NCI-H1694 treated with DMSO at 0.1 percent for 48 hours (cell line): ENCODE measurements around the gene RNU1-2.
"Not testable (repeated sequence)": the region's sequence is repeated elsewhere in the genome, so short reads cannot be mapped to it uniquely, and the experiment has no call there.

ENCODE experiments used
- DNase-seq: peaks from one replicate; lab custom pipeline; 2025; lab: John Stamatoyannopoulos, UW

The RNU1-2 gene

GRCh38 chr1:16895598-16896315 lies at the start of gene RNU1-2:
RNU1-2 (plus strand) TSS chr1:16895980.
- DNase-seq: peak; percentile 95

GRCh38 chr1:16856201-16856600 lies 39.6 kb upstream of the RNU1-2 start:
- DNase-seq: not testable (repeated sequence)

DNA sequence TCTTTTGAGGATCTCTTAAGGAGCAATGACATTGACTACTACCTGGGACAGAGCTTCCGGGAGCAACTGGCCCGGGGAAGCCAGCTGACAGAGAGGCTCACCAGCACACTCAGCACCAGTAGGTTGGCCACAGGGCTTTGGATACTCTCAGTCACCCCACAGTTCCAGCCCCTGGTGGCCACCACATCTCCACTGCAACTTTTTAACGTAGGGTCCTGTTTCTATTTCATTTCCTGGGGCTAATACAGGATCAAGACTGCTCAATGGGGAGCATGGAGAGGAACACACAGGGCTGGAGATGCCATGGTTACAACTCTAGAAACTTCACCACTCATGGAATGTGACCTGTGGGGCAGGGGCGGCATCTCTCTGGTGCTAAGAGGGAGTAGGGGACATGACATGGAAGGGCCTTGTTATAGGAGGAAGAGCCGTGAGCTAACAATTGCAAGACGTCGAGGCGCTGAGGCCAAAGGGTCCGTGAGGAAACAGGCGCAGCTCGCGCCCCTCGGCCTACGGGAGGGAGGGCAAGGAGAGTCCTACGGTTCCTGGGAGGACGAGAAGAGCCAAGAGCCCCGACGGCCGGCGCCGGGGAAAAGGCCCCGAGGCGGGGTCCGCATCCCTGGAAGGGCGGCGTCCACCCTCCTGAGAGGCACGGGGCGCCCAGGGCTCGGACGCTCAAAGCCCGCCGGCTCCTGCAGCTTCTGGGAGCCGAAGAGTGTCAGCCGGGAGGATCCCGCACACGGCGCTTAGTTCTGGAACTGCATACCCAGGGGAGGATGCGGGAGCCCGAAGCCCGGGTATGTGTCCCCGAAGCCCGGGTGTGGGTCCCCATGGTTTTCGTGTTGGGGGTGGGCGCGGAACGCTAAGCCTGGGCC lies 36.4 kb upstream of the RNU1-2 start:
- not testable (repeated sequence) for DNase-seq

GRCh38 chr1:16860048-16860447 lies 35.7 kb upstream of the RNU1-2 start:
- DNase-seq: not testable (repeated sequence)

GRCh38 chr1:16861832-16862245 lies 33.9 kb upstream of the RNU1-2 start:
- DNase-seq: not testable (repeated sequence)

DNA sequence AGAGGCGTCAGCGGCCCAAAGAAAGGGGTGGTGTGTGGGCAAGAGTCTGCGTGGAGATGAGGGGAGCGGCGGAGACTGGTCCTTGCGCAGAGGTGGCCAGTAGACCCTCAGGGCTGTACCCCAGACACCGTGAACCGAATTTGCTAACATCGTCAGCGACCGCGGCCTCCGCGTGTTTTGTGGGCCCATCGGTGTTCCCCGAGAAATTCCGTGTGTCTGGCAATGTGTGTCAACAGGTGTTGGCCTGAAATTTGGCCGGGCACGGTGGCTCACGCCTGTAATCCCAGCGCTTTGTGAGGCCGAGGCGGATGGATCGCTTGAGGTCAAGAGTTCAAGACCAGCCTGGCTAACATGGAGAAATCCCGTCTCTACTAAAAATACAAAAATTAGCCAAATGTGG lies 33.4 kb upstream of the RNU1-2 start:
- not testable (repeated sequence) for DNase-seq

GRCh38 chr1:16863024-16863423 lies 32.8 kb upstream of the RNU1-2 start:
- not testable (repeated sequence) for DNase-seq

DNA sequence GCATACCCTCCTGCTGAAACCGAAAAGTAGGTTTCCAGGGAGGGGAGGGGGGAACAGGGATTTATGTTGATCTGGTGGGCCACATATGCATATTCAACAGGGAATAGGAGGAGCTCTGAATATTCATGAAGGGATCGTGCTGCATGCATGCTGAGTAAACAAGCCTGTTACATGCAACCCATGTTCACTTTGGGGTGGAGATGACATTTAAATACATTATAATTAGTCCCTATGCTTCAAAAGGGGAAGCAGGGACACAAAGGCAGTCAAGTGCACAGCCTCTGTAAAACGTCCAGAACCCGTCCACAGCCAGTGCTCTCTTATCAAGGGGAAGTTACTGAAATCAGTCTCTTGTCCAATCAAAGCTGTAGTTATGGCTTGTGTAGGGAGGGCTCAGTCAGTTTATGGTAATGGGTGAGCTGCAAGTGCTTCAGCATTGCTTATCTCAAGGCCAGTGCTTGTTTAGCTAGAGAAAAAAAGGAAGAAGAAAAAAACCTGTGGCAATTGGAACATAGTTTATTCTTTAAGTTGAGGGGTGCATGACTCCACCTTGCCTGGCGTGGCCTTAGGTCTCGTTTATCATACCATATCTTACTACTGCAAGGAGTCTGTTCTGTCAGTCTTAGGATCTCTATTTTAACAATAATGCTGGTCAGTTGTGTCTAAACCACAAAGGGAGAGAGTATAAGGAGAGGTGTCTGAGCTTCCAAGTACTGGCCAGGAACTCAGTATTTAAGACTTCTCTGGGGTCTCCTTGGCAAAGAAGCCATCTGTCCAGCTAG lies 28.7 kb upstream of the RNU1-2 start:
- DNase-seq: not testable (repeated sequence)

DNA sequence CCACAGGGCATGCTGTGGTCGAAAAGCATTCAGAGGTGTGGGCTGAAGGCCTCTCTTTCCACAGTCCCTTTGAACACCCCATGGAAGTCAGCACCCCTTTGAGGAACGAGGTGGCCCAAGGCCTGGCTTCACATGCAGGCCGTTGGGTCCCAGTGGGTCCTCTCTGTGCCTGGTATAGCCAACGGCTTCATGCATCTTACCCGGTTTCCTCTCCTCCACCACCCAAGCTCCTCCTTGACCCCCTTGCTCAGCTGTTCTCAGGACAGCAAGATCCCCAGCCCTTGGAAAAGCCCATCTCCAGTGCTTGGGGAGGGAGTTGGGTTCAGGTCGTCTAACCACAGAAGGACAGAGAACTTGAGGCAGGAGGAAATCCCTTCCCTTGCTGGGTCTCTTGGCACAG lies 27.0 kb upstream of the RNU1-2 start:
- DNase-seq: not testable (repeated sequence)

GRCh38 chr1:16869996-16870395 lies 25.8 kb upstream of the RNU1-2 start:
- DNase-seq: not testable (repeated sequence)

DNA sequence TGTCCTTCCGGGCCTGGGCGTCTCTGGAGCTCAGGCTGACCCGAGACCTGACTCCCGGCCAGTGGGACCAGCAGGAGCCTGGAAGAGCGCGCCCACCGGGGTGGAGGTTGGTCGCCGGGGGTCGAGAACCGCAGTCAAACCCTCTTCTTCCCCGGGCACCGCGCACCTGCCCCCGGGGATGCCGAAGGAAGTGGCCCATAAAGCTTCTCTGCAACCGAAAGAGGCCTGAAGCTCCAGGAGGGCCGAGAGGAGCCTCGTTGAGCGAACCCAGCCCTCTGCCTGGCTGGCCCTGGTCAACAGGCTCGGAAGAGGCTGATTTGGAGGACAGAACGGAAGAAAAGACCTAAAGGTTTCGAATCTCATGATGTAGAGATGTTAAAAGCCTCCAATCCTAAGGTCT lies 24.6 kb upstream of the RNU1-2 start:
- not testable (repeated sequence) for DNase-seq

DNA sequence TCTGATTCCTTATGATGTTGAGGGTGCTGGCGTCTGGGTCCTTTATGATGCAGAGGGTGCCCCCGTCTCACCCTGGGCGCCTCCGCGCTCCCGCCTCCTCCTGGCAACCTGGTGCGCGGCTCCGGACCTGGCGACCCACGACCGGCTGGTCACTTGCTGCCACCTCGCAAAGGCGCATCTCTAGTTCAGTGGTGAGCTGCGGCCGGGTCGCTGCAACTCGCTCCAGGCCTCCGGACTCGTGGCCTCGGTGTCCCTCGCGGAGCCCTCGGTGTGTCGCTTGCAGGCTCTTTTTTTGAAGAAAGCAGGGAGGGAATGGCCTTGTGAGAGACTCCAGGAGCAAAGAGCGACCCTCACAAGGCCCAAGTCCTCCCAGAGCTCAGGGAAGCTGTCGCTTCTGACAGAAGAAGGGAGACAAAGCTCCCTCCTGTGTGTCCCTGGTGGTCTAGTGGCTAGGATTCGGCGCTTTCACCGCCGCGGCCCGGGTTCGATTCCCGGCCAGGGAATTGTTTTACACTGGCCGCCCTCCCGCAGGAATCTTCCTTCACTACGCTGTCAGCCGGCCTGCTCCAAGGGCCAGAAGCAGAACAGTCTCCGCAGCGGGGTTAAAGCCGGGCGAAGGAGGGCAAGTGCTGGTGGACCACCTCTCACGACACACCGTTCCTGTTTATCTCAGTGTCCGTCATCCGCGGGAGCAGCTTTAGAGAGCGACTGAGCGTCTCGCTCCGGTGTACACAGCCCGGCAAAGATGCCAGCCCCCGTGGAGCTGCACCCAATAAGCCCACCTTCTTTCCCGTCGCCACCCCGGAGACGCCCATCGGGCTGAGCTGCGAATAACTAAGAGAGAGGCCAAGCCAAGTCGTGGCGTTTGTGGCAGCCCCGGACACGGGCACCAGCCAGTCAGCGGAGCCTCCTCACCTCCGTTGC lies 23.4 kb upstream of the RNU1-2 start:
- DNase-seq: not testable (repeated sequence)

GRCh38 chr1:16873076-16873879 lies 22.5 kb upstream of the RNU1-2 start:
- DNase-seq: not testable (repeated sequence)

- not testable (repeated sequence) for DNase-seq
Observed at GRCh38 chr1:16874968-16875765, 20.6 kb upstream of the RNU1-2 start.

DNA sequence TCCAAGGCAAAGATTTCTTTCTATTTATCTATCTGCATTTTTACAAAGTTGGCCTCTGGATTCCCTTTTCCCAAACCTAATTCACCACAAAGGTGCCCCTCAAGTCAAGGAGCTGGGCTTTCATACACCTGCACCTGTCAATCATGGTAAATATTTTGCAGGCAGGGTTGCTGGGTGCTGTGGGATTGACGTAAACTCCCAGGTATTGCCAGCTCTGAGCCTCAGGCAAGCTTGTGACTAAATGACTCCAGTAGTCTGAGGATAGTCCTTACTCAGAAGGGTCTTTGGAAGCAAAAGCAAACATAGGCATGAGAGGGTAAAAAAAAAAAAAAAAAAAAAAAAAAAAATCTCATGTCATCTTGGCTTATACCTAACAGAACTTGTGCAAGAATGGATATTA lies 14.0 kb upstream of the RNU1-2 start:
- DNase-seq: not testable (repeated sequence)

DNA sequence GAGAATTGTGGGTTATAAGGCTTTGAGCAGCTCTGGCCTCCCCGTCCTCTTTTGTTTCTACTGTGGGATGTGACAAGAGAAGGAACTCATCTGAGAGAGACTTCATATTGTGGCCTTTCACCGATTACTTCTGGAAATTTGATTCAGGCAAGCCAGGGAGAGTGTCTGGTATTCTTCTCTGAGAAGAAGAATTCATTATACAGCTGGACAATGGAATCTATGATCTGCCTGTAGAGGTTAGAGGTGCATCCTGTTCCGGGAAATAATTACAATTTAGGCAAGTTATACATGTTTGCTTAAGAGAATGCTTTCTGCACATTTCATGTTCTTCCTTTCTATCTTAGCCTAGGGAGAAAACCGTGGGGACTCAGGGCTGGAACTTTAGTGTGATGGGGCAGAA lies 12.8 kb upstream of the RNU1-2 start:
- no peak for DNase-seq

DNA sequence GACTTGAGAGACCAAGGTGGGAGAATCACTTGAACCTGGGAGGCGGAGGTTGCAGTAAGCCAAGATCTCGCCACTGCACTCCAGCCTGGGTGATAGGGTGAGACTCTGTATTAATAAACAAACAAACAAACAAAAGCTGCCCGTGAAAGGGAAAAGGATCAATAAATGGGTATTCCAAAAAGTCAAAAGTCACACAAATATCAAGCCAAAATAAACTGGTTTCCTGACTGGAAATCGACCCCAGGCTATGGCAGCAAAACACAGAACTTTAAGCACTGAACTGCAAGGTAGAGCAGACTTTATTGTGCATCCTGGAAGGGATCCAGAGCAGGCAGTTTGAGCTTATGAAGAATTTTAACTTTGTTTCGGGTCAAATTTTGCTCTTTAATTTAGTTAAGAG lies 11.3 kb upstream of the RNU1-2 start:
- not testable (repeated sequence) for DNase-seq

DNA sequence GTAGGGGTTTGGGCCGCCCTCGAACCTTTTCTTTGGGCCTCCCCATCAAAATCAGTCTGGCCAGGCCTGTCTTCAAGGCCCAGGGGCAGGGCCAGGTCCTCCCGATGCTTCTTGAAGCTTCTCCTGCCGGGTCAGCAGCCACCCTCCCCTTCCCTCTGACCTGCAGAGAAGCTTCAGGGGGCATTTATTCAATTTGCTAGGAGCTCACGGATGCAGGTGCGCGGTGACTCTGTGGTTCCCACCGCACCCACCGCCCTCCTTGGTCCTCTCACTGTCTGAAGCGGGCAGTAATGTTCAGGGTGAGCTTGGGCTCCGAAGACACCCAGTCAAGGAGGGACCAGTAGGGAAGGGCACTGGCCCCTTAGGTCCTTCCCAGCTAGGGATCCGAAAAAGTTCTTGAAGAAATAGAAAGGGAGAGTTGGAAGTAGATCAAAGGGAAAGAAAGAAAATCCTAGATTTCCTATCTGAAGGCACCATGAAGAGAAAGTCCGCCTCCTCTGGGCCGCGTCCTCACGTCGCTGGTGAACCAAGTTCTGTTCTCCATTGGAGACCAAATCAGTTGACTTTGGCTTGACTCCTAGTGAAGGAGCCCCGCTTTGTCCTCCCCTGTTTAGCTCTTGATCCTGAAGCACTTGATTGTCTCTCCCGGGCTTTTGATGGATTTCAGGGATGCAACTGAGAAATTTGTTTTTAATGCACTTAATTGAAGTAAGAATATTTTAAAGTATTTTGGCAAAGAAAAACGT lies 8.7 kb upstream of the RNU1-2 start:
- DNase-seq: no peak
